HG03095 (cell line): ENCODE results near the gene PSG7.
"Not testable (repeated sequence)": the region's sequence is repeated elsewhere in the genome, so short reads cannot be mapped to it uniquely, and the experiment has no call there.

Experiments used
- ATAC-seq: cut with Tn5 transposase; IDR thresholded peaks from one replicate; pipeline ENCODE4 v1.9.1; 2021; ENCODE audit warnings: moderate library complexity; ENCODE audit not compliant: unreplicated experiment

The PSG7 gene

DNA sequence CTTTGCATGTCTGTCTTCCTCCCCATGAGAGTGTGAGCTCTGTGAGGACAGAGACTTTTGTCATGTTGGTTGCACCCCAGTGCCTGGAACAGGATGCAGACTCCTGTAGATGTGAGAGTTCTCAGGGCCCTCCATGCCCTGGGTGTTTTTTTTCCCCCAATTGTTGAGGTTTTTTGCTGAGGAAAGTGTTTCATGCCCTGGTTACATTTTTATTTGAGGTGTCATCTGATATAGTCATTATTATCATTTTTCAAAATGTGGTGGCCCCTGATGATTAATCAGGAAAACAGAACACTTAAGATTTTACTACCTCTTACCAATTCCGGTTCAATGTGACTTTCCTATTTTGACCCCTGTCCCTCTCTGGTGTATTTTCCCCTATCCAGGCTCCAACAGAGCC, 20.1 kb downstream of the PSG7 start:
- ATAC-seq, result not testable (repeated sequence)

- not testable (repeated sequence) for ATAC-seq
These were observed 23.5 kb downstream of the PSG7 start for GRCh38 chr19:42913516-42913915.

GRCh38 chr19:42912941-42913340, 24.1 kb downstream of the PSG7 start:
- ATAC-seq, result not testable (repeated sequence)

- not testable (repeated sequence) for ATAC-seq
These were observed 25.3 kb downstream of the PSG7 start for GRCh38 chr19:42911731-42912130.

- ATAC-seq, result not testable (repeated sequence)
These were observed 30.8 kb downstream of the PSG7 start for GRCh38 chr19:42906162-42906561.

DNA sequence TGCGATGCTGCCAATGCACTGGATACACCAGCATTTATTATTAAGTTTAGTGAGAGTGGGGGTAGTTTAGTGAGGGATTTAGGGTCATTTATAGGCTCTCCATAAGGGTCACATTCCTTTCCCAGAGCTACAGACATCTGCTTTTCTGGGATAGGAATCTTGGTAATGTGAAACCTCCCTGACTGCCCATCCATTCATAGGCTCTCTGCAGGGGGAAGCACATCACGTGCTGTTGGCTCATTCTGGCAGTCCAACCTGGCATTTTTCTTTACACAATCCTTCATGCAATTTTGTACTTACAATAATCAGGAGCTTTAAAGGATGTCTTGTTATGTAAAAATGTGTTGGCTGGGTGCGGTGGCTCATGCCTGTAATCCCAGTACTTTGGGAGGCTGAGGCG, 36.4 kb downstream of the PSG7 start:
- ATAC-seq, result not testable (repeated sequence)

DNA sequence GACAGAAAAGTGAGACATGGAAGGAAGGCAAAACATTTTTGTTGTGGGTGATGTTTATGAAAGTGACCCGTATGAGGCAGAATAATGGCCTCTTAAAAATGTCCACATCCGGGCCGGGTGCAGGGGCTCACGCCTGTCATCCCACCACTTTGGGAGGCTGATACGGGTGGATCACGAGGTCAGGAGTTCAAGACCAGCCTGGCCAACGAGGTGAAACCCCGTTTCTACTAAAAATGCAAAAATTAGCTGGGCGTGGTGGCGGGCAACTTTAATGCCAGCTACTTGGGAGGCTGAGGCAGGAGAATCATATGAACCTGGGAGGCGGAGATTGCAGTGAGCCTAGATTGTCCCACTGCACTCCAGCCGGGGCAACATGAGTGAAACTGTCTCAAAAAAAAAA, 37.3 kb downstream of the PSG7 start:
- ATAC-seq, result not testable (repeated sequence)

GRCh38 chr19:42899110-42899509, 37.9 kb downstream of the PSG7 start:
- not testable (repeated sequence) for ATAC-seq

- not testable (repeated sequence) for ATAC-seq
These were observed 38.4 kb downstream of the PSG7 start for GRCh38 chr19:42898656-42899055.

DNA sequence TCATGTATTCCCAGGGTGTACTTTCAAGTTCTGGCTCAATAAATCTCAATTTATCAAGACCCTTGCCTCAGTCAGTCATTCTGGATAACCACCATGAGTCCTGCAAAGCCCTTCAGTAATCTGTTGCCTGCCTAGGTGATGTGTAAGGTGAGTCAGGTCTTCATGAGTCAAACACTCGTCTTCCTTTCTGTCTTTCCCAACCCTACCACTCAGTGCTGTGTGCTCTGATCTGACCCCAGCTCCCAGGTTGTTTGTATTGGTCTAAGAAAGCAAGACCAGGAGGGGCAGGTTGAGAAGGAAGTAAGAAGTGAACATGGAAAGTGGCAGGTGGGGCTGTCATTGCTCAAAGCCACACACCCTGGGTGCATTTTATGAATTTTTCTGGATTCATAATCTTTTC, 39.3 kb downstream of the PSG7 start:
- not testable (repeated sequence) for ATAC-seq

- not testable (repeated sequence) for ATAC-seq
These were observed 46.6 kb downstream of the PSG7 start for GRCh38 chr19:42890446-42890845.

DNA sequence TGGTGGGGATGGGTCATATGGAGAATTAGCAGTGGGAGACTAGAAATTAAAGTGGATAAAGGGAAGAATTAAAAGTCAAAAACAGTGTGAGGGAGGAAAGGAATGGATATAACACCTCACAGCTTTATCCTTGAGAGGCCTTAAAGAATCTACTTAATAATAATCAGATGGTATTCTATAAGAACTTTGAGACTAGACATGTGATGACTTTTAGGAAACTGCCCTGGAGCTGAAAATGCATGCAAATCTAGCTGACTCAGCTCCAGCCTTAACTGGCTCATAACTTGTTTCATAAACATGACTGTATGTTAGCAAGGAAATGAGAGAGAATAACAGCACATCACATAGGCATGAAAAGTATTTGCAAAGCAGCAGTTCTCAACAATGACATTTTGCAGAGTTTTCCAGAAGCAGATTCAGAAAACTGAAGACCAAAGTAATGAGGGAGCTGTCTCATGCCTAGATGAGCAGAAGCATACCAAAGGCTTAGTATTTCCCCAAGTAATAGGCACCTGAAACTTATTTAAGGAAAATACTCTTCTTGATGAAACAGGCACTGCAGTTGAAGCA, 49.0 kb downstream of the PSG7 start:
- ATAC-seq, result not testable (repeated sequence)

DNA sequence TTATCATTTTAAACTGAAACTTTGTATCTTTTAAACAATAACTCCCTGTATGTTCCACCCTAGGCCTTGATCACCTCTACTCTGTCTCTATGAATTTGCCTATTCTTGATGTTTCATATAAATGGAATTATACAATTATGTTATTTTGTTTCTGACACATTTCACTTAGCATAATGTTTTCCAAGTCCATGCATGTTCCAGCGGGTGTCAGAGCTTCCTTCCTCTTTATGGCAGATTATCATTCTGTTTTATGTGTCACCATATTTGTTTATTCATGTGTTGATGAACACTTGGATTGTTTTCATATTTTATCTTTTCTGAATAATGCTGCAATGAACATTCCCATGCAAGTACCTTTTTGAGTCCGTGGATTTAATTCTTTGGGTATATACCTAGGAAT, 54.3 kb downstream of the PSG7 start:
- not testable (repeated sequence) for ATAC-seq

DNA sequence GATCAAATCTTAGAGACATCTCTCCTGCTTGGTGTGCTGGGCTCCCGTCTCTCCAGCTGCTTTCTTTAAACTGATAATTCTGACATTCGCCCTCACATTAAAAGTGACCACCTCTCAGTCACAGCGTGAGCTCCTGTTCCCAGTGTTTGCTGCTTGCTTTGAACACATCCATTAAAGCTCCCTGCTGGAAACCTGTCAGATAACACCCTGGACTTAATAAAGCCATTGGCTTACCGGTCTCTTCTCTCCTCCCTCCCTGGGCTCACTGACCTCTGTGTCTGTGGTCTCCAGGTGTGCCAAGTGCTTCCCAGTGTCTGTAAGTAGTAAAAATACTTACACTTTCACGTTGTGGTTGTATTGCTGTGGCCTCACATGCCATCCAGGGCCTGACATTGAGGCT, 55.0 kb downstream of the PSG7 start:
- ATAC-seq, result not testable (repeated sequence)

DNA sequence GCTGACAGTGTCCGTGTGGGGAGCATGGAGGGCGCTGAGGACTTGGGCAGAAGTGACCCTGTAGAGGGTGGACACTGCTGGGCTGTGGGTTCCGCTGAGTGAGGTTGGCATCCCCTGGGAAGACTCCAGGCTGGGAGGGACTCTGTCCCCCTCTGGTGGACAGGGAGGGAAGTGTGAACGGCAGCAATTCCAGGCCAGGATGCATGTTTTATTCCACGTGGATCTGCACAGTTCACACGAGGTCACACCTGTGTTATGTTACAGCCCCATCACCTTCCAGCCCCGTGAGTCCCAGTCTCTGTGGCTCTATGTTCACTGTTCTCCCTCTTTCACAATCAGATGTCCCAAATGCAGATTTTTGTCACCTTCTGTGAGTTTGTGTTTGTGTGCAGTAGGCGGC, 55.7 kb downstream of the PSG7 start:
- ATAC-seq, result not testable (repeated sequence)

DNA sequence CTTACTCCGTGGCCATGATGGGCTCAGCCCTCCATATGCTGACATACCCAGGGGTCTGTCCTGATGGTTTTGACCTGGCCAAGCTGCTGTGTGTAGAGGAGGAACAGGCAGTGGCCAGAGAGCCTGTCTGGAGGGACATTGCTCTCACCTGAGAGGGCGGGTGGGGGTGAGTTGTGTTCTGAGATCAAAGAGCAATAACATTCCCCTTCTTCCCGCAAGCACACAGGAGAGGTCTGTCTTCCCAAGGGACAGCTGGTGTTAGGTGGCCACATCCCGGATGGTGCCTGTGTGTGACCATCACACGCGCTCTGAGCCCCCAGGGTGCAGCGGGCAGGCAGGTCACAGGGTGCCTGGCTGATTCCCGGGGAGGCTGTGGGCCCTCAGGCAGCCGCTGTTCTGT, 56.4 kb downstream of the PSG7 start:
- ATAC-seq, result not testable (repeated sequence)

DNA sequence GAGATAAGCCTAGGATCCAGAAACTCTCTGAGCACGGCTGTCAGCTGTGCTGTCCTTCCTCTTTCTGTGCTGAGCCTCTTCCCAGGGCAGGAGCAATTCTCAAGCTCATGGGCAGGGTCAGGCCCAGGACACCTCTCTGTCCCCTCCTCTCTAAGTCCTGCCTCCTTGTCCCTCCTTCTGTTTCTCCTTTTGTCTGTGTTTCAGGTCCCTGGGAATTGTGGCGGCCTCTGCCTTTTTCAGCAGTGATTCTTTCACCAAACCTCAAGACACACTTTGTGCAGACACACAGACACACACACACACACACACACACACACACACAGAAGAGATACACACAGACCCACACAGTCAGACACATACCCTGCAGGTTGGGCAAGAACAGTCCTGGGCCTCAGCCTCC, 57.4 kb downstream of the PSG7 start, which contains the start of gene PSG1:
TSS of gene PSG1 (minus strand) at position 101 of the 400 bp plus-strand sequence. CDS start 132 bp downstream, outside the sequence.
- ATAC-seq, result no peak

DNA sequence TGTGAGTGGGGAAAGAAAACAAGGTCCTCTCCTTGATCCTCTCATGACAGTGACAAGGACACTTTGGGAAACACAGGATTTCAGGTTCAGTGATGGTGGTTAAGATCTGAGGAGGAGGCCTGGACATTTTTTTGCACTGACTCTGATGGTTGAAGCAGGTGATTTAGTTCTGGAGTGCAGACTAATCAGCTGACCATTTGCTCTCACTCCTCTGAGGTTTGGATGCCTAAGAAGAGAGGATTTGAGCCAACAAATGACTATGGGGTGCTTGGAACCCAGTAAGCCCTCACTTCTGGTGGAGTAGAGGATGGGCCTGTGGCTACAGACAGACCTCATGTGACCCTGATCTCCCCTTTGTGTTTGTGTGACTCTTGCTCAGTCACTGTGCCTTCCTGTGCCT, 60.4 kb downstream of the PSG7 start:
- ATAC-seq, result not testable (repeated sequence)

DNA sequence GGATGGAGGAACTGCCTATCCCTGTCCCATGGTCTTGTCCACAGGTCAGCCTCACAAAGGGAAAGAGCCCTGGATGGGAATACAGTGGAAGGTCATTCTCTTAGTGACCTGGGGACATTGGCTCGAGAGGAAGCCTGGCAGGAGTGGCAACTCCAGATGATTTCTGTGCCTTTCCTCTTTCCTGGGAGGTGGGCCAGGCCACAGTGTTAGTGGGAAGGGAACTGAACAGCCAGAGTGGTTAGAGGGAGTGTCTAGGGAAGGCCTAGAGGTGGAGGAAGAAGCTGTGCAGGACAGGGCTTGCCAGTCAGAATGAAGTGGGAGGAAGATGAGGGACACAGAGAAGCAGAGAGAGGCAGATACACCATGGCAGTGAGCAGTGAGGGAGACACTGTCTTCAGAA, 61.1 kb downstream of the PSG7 start:
- ATAC-seq, result not testable (repeated sequence)

DNA sequence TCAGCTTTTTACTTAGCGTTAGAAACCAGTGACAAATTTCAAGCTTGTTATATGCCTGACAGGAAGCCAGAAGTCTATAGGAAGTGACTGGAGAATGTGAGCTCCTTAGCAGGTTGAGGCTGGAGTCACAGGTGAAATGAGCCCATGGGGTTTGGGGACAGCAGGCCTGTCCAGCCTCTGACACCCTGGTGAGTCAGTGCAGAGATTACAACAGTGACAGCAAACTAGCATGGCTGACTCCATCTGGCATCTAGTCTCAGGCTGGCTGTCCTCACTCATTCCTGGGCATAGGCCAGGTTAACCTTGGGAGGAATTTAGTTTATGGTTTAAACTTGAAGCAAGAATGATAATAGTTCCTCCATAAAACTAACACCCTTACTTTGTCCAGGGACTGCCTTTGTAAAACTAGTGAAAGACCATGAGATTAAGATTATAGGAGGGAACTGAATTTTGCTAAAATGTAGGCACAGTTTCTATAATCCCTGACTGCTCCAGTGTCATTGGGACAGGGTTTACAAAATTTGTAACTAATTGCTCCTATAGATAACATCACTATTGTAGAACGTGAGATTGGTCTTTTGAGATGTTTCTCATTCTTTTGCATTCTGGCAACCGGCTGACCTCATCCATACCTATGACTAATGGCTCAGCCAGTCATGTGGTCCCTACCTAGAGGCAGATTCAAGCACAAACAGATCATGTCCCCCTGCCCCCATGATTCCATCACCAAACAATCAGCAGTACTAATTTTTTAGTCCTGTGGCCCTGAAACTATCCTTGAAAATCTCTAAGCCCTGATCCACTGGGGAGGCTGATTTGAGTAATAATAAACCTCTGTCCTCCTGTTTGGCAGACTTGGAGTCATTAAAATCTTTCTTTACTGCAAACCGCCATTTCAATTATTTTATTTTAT, 61.9 kb downstream of the PSG7 start:
- not testable (repeated sequence) for ATAC-seq

- not testable (repeated sequence) for ATAC-seq
These were observed 62.9 kb downstream of the PSG7 start for GRCh38 chr19:42874136-42874535.
